Measurements from ENCODE around the gene PPIL6.

The PPIL6 gene

GRCh38 chr6:109360281-109360680, 80.1 kb downstream of the PPIL6 start:
- DNase-seq, result no peak

- no peak for DNase-seq
These were observed 81.2 kb downstream of the PPIL6 start for GRCh38 chr6:109359248-109359647.

- DNase-seq, result no peak
These were observed 82.2 kb downstream of the PPIL6 start for GRCh38 chr6:109358204-109358603.

GRCh38 chr6:109356237-109356636, 84.2 kb downstream of the PPIL6 start:
- DNase-seq, result no peak

GRCh38 chr6:109351231-109352130, 88.9 kb downstream of the PPIL6 start:
- DNase-seq, result no peak

- DNase-seq, result no peak
These were observed 90.9 kb downstream of the PPIL6 start for GRCh38 chr6:109349419-109349987.

- no peak for DNase-seq
These were observed 92.2 kb downstream of the PPIL6 start for GRCh38 chr6:109348226-109348625.

GRCh38 chr6:109347779-109348178, 92.6 kb downstream of the PPIL6 start:
- DNase-seq, result no peak

GRCh38 chr6:109345986-109346385, 94.4 kb downstream of the PPIL6 start:
- DNase-seq, result no peak

- DNase-seq, result no peak
These were observed 96.2 kb downstream of the PPIL6 start for GRCh38 chr6:109344226-109344625.

GRCh38 chr6:109343518-109343917, 96.9 kb downstream of the PPIL6 start:
- no peak for DNase-seq

- no peak for DNase-seq
These were observed 97.5 kb downstream of the PPIL6 start for GRCh38 chr6:109342911-109343310.

- DNase-seq, result no peak
These were observed 97.9 kb downstream of the PPIL6 start for GRCh38 chr6:109342506-109342905.

- DNase-seq, result no peak
These were observed 99.6 kb downstream of the PPIL6 start for GRCh38 chr6:109340811-109341210.

Data from activated naive CD4-positive, alpha-beta T cell treated with Interleukin-2 at 50 U/mL for 16 hours (primary cell).